HL-60 (cell line): Measurements from ENCODE around the gene TFB1M.

ENCODE experiments used
- DNase-seq, 2 experiments: peaks; one replicate each; pipeline ENCODE4 v3.0.0-alpha.2; 2010 to 2020; ENCODE audit warnings: low read depth in 1 of 2, low spot score in 1 of 2
- H3K27ac ChIP-seq: fragments of 250-450 bp; sonication (Bioruptor Pico); replicated peaks from 2 replicates; pipeline ENCODE4 v1.5.1; 2020; ENCODE audit warnings: mild to moderate bottlenecking, moderate library complexity
- H3K27me3 ChIP-seq: fragments of 250-450 bp; sonication (Bioruptor Pico); 2 replicates; pipeline ENCODE4 v1.5.1; 2021; ENCODE audit warnings: mild to moderate bottlenecking, moderate library complexity; ENCODE audit not compliant: insufficient read depth, poor library complexity, severe bottlenecking
- H3K4me3 ChIP-seq: replicated peaks from 2 replicates; pipeline ENCODE4 v1.5.1; 2011; ENCODE audit warnings: mild to moderate bottlenecking, control low read depth, low read length; ENCODE audit not compliant: insufficient read depth
- GABPA ChIP-seq: IDR thresholded peaks from 2 replicates; pipeline ENCODE4 v1.6.1; 2012; ENCODE audit warnings: low read depth
- POLR2AphosphoS5 ChIP-seq: IDR thresholded peaks from 2 replicates; pipeline ENCODE4 v1.6.1; 2012; ENCODE audit warnings: low read depth
- SPI1 ChIP-seq: IDR thresholded peaks from 2 replicates; pipeline ENCODE4 v1.6.1; 2012; ENCODE audit warnings: low read depth, mild to moderate bottlenecking, borderline replicate concordance
- TF ChIP-seq, protein P1 (sequence below): IDR thresholded peaks from one replicate; pipeline ENCODE4 v1.5.1; 2011; ENCODE audit warnings: low read length, control low read depth, inconsistent platforms; ENCODE audit not compliant: insufficient read depth
- TF ChIP-seq, protein P2 (sequence below): IDR thresholded peaks from 2 replicates; pipeline ENCODE4 v1.6.1; 2012; ENCODE audit warnings: low read depth; ENCODE audit not compliant: insufficient replicate concordance

The TFB1M gene

GRCh38 chr6:155223646-155224451 is 90.4 kb downstream of the TFB1M start:
- H3K4me3 ChIP-seq = 0 out of 2 replicates have a peak overlapping the region, but pooled peaks have one; percentile 5
- DNase-seq = peak; percentile 24 to 78
- peak; percentile 40; the same call in 1 of the 2 replicates for TF ChIP-seq SPI1
- TF ChIP-seq GABPA = no peak
- peak overlapping the region; percentile 69 for H3K27ac ChIP-seq
- no peaks in the 10 kb centered on the region for H3K27me3 ChIP-seq

- Histone ChIP-seq H3K27ac (peak overlapping the region; percentile 69), H3K4me3 (no peak overlapping the region), H3K27me3 (peaks cover under 1% of the 10 kb centered on the region)
- peak in 1 of 2 experiments; percentile 62 for DNase-seq
- TF ChIP-seq, protein P1, sequence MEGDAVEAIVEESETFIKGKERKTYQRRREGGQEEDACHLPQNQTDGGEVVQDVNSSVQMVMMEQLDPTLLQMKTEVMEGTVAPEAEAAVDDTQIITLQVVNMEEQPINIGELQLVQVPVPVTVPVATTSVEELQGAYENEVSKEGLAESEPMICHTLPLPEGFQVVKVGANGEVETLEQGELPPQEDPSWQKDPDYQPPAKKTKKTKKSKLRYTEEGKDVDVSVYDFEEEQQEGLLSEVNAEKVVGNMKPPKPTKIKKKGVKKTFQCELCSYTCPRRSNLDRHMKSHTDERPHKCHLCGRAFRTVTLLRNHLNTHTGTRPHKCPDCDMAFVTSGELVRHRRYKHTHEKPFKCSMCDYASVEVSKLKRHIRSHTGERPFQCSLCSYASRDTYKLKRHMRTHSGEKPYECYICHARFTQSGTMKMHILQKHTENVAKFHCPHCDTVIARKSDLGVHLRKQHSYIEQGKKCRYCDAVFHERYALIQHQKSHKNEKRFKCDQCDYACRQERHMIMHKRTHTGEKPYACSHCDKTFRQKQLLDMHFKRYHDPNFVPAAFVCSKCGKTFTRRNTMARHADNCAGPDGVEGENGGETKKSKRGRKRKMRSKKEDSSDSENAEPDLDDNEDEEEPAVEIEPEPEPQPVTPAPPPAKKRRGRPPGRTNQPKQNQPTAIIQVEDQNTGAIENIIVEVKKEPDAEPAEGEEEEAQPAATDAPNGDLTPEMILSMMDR = no peak
These were observed 91.8 kb downstream of the TFB1M start for GRCh38 chr6:155222506-155222905.

DNA sequence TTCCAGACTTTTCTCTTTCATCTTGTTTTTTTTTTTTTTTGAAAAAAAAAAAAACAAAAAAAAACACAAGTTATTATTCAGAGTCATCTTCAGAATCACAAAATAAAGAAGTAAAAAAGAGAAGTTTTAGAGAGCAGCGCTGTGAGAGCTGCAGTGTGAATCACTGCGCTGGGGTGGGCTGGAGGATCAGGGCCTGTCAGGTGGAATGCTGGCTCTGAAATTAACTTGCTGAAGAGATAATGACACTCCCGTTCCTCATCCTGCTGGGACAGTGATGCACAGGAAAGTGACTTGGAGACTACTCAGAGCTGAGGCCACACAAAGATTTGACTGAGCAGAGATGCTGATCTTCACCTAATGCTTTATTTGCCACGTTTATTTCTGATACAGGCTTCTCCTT is 93.2 kb downstream of the TFB1M start:
- Histone ChIP-seq H3K4me3 (no peak overlapping the region), H3K27ac (0 out of 2 replicates have a peak overlapping the region, but pooled peaks have one; percentile 46), H3K27me3 (peaks cover 2% of the 10 kb centered on the region)
- peak in 1 of 2 experiments; percentile 19 for DNase-seq
- no peak for TF ChIP-seq POLR2AphosphoS5
- no peak for TF ChIP-seq GABPA
- TF ChIP-seq, protein P1 = no peak
- no peak for TF ChIP-seq SPI1
- TF ChIP-seq, protein P2, sequence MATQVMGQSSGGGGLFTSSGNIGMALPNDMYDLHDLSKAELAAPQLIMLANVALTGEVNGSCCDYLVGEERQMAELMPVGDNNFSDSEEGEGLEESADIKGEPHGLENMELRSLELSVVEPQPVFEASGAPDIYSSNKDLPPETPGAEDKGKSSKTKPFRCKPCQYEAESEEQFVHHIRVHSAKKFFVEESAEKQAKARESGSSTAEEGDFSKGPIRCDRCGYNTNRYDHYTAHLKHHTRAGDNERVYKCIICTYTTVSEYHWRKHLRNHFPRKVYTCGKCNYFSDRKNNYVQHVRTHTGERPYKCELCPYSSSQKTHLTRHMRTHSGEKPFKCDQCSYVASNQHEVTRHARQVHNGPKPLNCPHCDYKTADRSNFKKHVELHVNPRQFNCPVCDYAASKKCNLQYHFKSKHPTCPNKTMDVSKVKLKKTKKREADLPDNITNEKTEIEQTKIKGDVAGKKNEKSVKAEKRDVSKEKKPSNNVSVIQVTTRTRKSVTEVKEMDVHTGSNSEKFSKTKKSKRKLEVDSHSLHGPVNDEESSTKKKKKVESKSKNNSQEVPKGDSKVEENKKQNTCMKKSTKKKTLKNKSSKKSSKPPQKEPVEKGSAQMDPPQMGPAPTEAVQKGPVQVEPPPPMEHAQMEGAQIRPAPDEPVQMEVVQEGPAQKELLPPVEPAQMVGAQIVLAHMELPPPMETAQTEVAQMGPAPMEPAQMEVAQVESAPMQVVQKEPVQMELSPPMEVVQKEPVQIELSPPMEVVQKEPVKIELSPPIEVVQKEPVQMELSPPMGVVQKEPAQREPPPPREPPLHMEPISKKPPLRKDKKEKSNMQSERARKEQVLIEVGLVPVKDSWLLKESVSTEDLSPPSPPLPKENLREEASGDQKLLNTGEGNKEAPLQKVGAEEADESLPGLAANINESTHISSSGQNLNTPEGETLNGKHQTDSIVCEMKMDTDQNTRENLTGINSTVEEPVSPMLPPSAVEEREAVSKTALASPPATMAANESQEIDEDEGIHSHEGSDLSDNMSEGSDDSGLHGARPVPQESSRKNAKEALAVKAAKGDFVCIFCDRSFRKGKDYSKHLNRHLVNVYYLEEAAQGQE = no peak

DNA sequence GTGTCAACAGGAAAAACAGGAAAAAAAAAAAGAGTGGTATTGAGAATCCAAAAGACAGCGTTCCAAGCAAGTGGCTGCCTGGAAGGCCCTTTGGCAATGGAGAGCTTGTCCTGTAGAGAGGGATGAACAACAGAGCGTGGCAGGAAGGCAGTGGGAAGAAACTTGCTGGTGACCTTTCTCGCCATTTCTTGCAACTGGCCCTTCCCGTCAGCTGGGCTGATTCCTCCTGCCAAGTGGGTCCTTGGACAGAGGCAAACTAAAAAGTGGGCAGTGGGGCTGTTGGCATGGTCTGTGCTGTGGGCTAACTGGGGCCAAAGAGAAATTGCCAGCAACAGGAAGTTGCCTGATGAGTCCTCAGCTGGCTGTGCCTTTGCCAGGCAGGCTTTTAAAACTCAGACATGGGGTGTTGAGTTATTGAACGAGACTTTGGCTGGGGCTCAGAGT is 94.4 kb downstream of the TFB1M start:
- DNase-seq = no peak
- peaks cover 2% of the 10 kb centered on the region for H3K27me3 ChIP-seq
- H3K4me3 ChIP-seq = no peak overlapping the region
- H3K27ac ChIP-seq = no peak overlapping the region
- no peak for TF ChIP-seq SPI1
- TF ChIP-seq, protein P1 = no peak
- TF ChIP-seq POLR2AphosphoS5 = no peak
- no peak for TF ChIP-seq GABPA
- TF ChIP-seq, protein P2 = no peak
